Non-pigmented ciliary epithelial cell (primary cell): Measurements from ENCODE around the gene MEIS2.

Experiments used
- DNase-seq: peaks from one replicate; pipeline ENCODE4 v3.0.0-alpha.2; 2010; ENCODE audit warnings: low read depth

MEIS2 gene

DNA sequence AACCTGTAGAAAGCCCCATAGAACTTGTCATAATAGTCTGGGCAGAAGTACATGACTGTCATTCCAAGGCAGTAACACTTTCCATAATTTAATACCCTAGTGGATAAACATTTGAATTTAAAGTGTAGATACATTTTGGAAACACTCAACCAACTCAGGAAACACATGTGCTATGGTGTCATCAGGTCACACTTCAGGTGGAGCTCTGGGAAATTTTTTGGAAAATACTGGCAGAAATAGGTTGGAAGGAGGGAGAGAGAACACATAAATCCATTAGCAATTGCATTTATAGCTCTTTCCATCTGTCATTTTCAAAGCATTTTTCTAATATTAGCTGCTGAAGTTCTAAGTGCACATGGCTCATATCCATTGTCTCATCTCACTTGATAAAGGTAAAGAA, 135.7 kb downstream of the MEIS2 start:
- no peak for DNase-seq

GRCh38 chr15:36961956-36962355, 138.4 kb downstream of the MEIS2 start:
- DNase-seq, result peak; percentile 6

DNA sequence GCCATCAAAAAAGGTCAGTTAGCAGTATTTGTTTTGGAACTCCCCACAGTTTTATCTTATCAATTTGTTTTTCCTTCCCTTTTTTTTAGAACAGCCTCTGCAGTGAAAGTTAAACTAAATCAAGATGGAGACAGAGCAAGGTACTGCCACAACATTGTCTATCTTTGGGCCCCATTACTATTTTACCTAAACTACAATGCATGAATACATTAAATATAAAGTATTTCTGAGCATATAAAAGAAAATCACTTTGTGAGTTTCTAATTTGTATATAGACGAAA, 139.5 kb downstream of the MEIS2 start:
- no peak for DNase-seq

GRCh38 chr15:36960179-36960946, 140.0 kb downstream of the MEIS2 start:
- no peak for DNase-seq

DNA sequence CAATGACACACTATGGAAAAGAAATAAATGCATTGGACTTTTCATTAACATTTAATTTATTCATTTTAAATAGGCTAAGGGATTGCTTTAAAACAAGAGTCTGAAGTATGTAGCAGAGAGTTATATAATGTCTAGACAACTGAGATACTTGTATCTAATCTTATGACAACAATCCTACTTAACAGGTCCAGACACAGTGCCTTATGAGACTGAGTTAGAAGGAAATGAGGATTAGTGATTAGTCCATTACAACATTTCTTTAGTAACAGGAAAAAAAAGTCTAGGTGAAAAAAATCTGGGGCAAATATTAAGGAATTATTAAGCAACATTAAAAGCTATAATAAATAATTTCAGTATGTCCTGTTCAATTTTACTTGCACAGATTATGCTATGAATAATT, 140.6 kb downstream of the MEIS2 start:
- no peak for DNase-seq

GRCh38 chr15:36958606-36959005, 141.7 kb downstream of the MEIS2 start:
- DNase-seq, result no peak

DNA sequence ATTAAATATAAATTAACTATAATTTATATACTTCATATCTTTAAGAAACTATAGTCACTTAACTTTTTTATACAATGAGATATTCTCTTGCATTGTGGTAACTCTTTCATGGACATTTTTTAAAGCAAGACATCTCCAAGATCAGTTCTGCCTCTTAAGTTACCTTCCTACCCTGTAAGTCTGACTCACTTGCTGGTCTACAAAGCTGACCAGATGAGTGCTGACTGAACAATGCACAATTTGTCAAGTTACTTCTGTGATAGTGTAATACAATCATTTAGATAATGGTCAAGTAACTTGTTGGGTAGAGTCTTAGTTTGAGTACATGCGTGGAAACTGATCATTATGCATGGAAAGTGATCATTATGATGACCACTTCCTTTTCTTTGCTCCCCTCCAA, 145.9 kb downstream of the MEIS2 start:
- DNase-seq, result peak; percentile 20

DNA sequence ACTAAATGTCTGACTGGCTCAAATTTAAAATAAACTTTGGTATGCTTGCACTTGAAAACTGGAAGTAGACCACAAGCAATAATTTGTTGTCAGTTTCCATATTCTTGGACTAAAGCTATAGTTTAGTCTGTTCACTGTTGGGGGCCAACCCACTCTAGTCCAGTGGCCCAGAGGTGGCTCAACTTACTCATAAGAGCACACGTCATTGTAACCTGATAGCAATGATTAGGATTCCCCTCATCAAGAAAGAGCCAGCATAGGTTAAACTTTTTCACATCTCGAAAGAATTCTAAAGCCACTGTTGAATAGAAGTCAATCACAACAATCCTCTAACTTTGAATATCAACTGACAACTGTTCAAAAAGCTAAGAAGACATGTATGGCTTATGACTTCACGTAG, 147.0 kb downstream of the MEIS2 start:
- no peak for DNase-seq

- DNase-seq, result no peak
Observed at GRCh38 chr15:36951731-36952247, 148.6 kb downstream of the MEIS2 start.

- no peak for DNase-seq
Observed at GRCh38 chr15:36950371-36950770, 150.0 kb downstream of the MEIS2 start.

DNA sequence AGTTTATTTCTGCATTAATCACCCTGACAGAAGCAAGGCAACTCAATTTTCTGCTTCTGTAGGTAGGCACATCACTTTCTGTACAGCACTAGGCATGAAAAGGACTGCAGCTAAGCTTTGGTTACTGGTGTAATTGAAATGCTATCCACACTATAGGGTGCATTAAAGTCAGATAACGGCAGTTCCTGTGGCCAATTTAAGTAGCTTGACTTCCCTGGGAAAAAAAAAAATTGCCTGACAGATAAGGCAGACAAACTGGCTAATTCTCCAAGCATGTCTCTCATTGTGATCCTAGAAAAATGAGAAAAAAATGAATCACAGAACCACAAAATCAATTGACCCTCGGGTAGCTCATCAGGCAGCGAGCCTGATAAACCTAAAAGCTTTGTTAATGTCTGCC, 151.4 kb downstream of the MEIS2 start:
- no peak for DNase-seq

GRCh38 chr15:36947035-36947719, 153.2 kb downstream of the MEIS2 start:
- no peak for DNase-seq

DNA sequence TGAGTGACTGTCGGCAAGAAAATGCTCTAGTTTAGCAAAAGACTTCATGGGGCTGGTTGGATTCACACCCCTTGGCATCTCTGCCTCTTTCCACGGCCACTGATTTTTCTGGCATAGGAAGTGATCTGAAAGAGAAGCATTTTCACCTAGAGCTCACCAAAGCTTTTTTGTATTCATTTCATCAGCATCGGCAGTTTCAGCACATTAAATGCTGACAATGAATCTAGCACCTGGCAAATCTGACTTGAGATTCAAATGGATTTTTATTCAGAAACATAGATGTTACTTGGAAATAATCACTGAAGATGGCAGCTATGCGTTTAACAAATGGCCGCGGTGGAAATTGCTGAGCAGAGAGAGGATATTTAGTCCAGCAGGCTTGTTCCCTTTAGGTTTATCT, 155.9 kb downstream of the MEIS2 start:
- DNase-seq, result no peak

GRCh38 chr15:36943508-36944361, 156.6 kb downstream of the MEIS2 start:
- DNase-seq, result no peak

- DNase-seq, result no peak
Observed at GRCh38 chr15:36942248-36942827, 158.0 kb downstream of the MEIS2 start.

GRCh38 chr15:36941798-36942197, 158.6 kb downstream of the MEIS2 start:
- DNase-seq, result no peak

DNA sequence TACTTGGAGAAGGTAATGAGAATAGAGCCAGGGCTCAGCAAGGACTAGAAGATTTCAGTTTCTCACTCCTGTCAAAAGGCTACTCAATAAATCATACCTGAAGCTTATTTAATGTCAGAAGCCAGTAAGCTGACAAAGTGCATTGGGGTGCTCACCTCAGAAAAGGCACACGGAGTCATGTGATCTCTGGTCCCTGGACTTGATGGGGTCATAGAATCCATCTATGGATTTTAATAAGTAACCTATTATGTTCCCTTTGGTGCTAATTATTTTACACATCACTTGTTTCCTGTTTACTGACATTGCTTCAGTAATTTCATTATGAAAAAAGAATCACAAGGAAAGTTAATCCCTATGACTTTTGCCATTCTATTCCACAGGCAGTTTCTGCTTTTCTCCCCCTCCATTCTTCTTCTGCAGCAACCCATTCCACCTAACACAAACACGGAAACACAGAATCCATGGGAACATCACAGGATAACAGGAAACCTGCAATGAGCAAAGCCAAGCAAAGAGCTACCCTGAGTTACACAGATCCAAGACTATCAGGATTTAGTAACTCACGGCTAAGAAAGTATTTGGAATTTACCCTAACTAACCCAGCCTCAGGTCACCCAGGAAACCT, 159.6 kb downstream of the MEIS2 start:
- no peak for DNase-seq

DNA sequence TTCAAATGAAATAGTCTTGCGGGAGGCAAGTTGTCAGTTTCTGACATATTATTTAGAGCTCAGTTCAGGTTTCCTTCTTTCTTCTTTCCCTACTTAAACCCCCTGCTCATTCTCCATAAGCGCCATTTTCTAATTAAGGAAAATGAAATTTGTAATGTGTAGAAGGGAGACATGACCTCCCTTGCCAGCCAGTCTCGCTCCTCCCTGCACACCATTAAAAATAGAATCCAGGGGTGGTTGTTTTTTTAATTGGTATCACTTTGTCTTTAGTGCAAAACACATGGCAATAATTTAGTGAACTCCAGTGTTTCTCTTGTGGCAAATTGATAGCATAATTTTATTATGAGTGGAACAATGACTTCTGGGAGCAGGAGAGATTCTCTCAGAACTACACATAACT, 160.1 kb downstream of the MEIS2 start:
- no peak for DNase-seq

DNA sequence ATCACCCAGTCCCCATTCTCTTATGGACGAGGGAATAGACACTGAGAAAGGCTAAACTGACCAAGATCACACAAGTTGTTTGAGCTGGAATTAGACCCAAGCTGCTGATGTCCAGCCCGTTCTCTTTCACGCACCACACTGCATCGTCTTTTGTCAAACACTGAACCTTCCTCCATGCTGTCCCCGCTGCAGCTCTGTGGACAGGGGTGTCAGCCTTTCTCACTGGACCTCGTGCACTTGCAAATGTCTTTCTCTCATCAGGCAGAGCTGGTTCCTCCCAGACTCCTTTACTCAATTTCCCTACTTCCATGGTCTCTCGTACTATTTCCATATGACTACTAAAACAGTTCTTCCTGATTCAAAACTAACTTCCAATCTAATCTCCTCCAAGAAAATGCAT, 161.6 kb downstream of the MEIS2 start:
- DNase-seq, result no peak

DNA sequence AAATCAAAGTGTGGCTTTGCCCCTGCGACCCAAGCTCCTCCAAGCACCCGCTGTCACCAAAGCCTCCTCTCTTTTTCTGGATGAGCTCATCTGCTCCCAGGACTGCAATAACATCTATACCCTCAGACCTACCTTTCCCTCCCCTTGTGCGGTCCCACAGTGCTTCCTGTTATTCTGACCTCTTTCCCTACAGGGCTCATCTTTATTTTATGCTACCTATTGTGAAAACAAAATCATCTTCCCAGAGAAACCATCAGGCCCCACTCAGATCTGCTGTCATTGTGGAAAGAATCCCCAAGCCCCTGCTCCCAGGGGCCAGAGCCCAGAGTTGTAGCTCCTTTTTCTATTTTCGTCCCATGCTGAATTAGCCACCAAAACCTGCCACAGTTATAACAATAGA, 162.2 kb downstream of the MEIS2 start:
- DNase-seq, result no peak

DNA sequence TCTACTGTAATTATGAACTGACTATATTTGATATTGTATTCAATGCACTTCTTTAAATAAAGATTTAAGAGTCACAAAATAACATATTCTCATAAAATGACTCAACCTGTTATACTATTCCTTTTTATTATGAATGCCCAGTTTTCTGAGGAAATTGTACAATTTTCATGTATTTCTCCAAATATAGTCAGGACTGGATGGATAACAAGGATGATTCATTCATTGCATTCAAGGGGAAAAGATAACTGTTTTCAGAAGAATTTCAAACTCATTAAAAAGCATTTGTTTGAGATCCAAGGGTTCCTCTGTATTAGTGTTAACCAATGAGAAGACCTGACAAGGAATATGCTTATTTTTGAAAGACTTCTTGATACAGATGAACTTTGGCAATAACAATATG, 163.7 kb downstream of the MEIS2 start:
- no peak for DNase-seq
